Liver (tissue), 3 donors: Measurements from ENCODE around the gene BAHD1.

ENCODE experiments used
- RXRA ChIP-seq, 2 donors: IDR thresholded peaks; 2 replicates each; pipeline ENCODE4 v1.6.1; 2017 to 2018; ENCODE audit warnings: antibody characterized with exemption in 2 of 2, mild to moderate bottlenecking in 1 of 2
- SP1 ChIP-seq: IDR thresholded peaks from 2 replicates; pipeline ENCODE4 v1.6.1; 2018; ENCODE audit warnings: antibody characterized with exemption, mild to moderate bottlenecking
- TF ChIP-seq, protein P1 (sequence below): fragments of 150-350 bp; IDR thresholded peaks from 2 replicates; pipeline ENCODE4 v1.5.1; 2017; ENCODE audit warnings: improper control_type of control experiment, low read depth, low read length; ENCODE audit not compliant: missing input control
- TF ChIP-seq, protein P2 (sequence below): IDR thresholded peaks from 2 replicates; pipeline ENCODE4 v1.6.1; 2016; ENCODE audit warnings: antibody characterized with exemption
- donor health status: healthy.
- donor health status: healthy.

- TF ChIP-seq, protein P1, sequence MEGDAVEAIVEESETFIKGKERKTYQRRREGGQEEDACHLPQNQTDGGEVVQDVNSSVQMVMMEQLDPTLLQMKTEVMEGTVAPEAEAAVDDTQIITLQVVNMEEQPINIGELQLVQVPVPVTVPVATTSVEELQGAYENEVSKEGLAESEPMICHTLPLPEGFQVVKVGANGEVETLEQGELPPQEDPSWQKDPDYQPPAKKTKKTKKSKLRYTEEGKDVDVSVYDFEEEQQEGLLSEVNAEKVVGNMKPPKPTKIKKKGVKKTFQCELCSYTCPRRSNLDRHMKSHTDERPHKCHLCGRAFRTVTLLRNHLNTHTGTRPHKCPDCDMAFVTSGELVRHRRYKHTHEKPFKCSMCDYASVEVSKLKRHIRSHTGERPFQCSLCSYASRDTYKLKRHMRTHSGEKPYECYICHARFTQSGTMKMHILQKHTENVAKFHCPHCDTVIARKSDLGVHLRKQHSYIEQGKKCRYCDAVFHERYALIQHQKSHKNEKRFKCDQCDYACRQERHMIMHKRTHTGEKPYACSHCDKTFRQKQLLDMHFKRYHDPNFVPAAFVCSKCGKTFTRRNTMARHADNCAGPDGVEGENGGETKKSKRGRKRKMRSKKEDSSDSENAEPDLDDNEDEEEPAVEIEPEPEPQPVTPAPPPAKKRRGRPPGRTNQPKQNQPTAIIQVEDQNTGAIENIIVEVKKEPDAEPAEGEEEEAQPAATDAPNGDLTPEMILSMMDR, result no peak
- TF ChIP-seq RXRA (IDR thresholded peaks at IDR 0.05) (no peak), SP1 (no peak)
- TF ChIP-seq, protein P2, sequence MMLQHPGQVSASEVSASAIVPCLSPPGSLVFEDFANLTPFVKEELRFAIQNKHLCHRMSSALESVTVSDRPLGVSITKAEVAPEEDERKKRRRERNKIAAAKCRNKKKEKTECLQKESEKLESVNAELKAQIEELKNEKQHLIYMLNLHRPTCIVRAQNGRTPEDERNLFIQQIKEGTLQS, result no peak
These were observed 25.9 kb downstream of the BAHD1 start for GRCh38 chr15:40466426-40467260.
